GM19324 (cell line): Measurements from ENCODE around the gene PRPF19.

Source experiments
- ATAC-seq: cut with Tn5 transposase; IDR thresholded peaks from one replicate; pipeline ENCODE4 v1.9.1; 2021; ENCODE audit warnings: mild to moderate bottlenecking, moderate library complexity; ENCODE audit not compliant: unreplicated experiment, low FRiP score

The PRPF19 gene

GRCh38 chr11:60906132-60906972 lies at the start of gene PRPF19:
PRPF19 (minus strand) TSS chr11:60906585; CDS start chr11:60906382, 203 bp downstream.
- ATAC-seq = peak; percentile 84

- no peak for ATAC-seq
These were observed 49.2 kb upstream of the PRPF19 start for GRCh38 chr11:60955571-60955970.

GRCh38 chr11:60954421-60954820 lies 48.0 kb upstream of the PRPF19 start:
- ATAC-seq = no peak

GRCh38 chr11:60953781-60954180 lies 47.4 kb upstream of the PRPF19 start:
- ATAC-seq = no peak

GRCh38 chr11:60952742-60953170 lies 46.4 kb upstream of the PRPF19 start:
- ATAC-seq = peak; percentile 8

- peak; percentile 79 for ATAC-seq
These were observed 45.7 kb upstream of the PRPF19 start, which contains the start of gene SLC15A3 for GRCh38 chr11:60951904-60952741. SLC15A3 (minus strand) TSS chr11:60952176; CDS start chr11:60951551, 625 bp downstream.

- no peak for ATAC-seq
These were observed 45.2 kb upstream of the PRPF19 start for GRCh38 chr11:60951606-60951903.

GRCh38 chr11:60950933-60951605 lies 44.7 kb upstream of the PRPF19 start:
- peak; percentile 27 for ATAC-seq

- no peak for ATAC-seq
These were observed 43.6 kb upstream of the PRPF19 start for GRCh38 chr11:60950024-60950423.

GRCh38 chr11:60948250-60948649 lies 41.9 kb upstream of the PRPF19 start:
- ATAC-seq = no peak

GRCh38 chr11:60947700-60948099 lies 41.3 kb upstream of the PRPF19 start:
- no peak for ATAC-seq

- ATAC-seq = no peak
These were observed 40.3 kb upstream of the PRPF19 start for GRCh38 chr11:60946601-60947264.

- no peak for ATAC-seq
These were observed 38.9 kb upstream of the PRPF19 start for GRCh38 chr11:60945295-60945667.

GRCh38 chr11:60944490-60945294 lies 38.3 kb upstream of the PRPF19 start:
- no peak for ATAC-seq

- ATAC-seq = no peak
These were observed 36.7 kb upstream of the PRPF19 start for GRCh38 chr11:60942970-60943565.

- no peak for ATAC-seq
These were observed 35.8 kb upstream of the PRPF19 start for GRCh38 chr11:60942219-60942618.

- ATAC-seq = no peak
These were observed 35.2 kb upstream of the PRPF19 start for GRCh38 chr11:60941371-60942119.

- no peak for ATAC-seq
These were observed 33.5 kb upstream of the PRPF19 start for GRCh38 chr11:60939855-60940254.

GRCh38 chr11:60939301-60939700 lies 32.9 kb upstream of the PRPF19 start:
- no peak for ATAC-seq
